ENCODE data around the gene ENTPD8. TPM values are rescaled to one million over a fixed set of nuclear protein-coding genes. Genes with fewer than 3 reads are reported as not detected.

ENTPD8 gene
- total RNA-seq, 1 experiment from 2014 or later = 5.4 TPM

GRCh38 chr9:137459601-137460362, 18.6 kb upstream of the ENTPD8 start:
- Histone ChIP-seq H3K4me1 (replicated peaks; ENCODE audit: insufficient read depth) (0 out of 2 replicates have a peak, but pooled peaks cover 4% of the 10 kb centered on the region), H2AFZ (peak overlapping the region; percentile 85), H3K27me3 (ENCODE audit: insufficient read depth, low read depth) (no peaks in the 10 kb centered on the region), H3K27ac (no peak overlapping the region), H3F3A (ENCODE audit: insufficient read depth, low read depth) (peaks cover 9% of the 10 kb centered on the region; the same call in 1 of the 2 replicates), H3K79me2 (ENCODE audit: low read depth) (0 out of 2 replicates have a peak, but pooled peaks cover 3% of the 10 kb centered on the region), H3K4me3 (peak overlapping the region; percentile 68; the same call in 1 of the 2 replicates), H3K4me2 (peak overlapping the region; percentile 82), H4K20me1 (ENCODE audit: insufficient read depth) (no peaks in the 10 kb centered on the region), H3K9me2 (ENCODE audit: insufficient read depth) (no peaks in the 10 kb centered on the region), H3K9me3 (ENCODE audit: insufficient read depth, low read depth) (no peaks in the 10 kb centered on the region), H3K36me3 (ENCODE audit: low read depth) (peaks cover 3% of the 10 kb centered on the region; the same call in 1 of the 2 replicates)
- ChIA-PET POLR2A (ENCODE audit: unreplicated experiment) (interaction anchor here (0.6 to 0.7 kb wide), 3 partner anchors 23 to 54 kb away, joined by 3 to 6 read pairs (median 4); no protein-coding TSS in a partner anchor), CTCF (interaction anchor here (0.5 kb wide), 1 partner anchor 194 kb away, joined by 3 read pairs; no protein-coding TSS in a partner anchor)
- no peak for TF ChIP-seq EZH2 (IDR thresholded peaks at IDR 0.05; ENCODE audit: low read depth)
- TF ChIP-seq CTCF (conservative IDR thresholded peaks at IDR 0.05) = no peak
- intact Hi-C loops (cut with micrococcal nuclease; ENCODE audit: unreplicated experiment) = loop anchor here (1.0 kb wide), 1 partner anchor 47 kb away; no protein-coding TSS in a partner anchor
- no peak for DNase-seq
- BruUV-seq (replicated peaks) = no TSS peak

GRCh38 chr9:137459152-137459600, 18.0 kb upstream of the ENTPD8 start, which contains the start of gene NSMF:
NSMF (minus strand) TSS chr9:137459334; CDS start chr9:137459102, 232 bp downstream.
- Histone ChIP-seq H3K36me3 (ENCODE audit: low read depth) (peaks cover 3% of the 10 kb centered on the region; the same call in 1 of the 2 replicates), H3K4me1 (replicated peaks; ENCODE audit: insufficient read depth) (0 out of 2 replicates have a peak, but pooled peaks cover 4% of the 10 kb centered on the region), H3K4me2 (peak within 1 kb of the TSS; percentile 82), H3K27me3 (ENCODE audit: insufficient read depth, low read depth) (no peaks in the 10 kb centered on the region), H4K20me1 (ENCODE audit: insufficient read depth) (no peaks in the 10 kb centered on the region), H2AFZ (peak within 1 kb of the TSS; percentile 85), H3K4me3 (peak within 1 kb of the TSS; percentile 68), H3F3A (ENCODE audit: insufficient read depth, low read depth) (peaks cover 9% of the 10 kb centered on the region; the same call in 1 of the 2 replicates), H3K27ac (no peak within 1 kb of the TSS), H3K79me2 (ENCODE audit: low read depth) (0 out of 2 replicates have a peak, but pooled peaks cover 3% of the 10 kb centered on the region), H3K9me3 (ENCODE audit: insufficient read depth, low read depth) (no peaks in the 10 kb centered on the region), H3K9me2 (ENCODE audit: insufficient read depth) (no peaks in the 10 kb centered on the region)
- TF ChIP-seq EZH2 (IDR thresholded peaks at IDR 0.05; ENCODE audit: low read depth) (no peak), CTCF (conservative IDR thresholded peaks at IDR 0.05) (no peak)
- peak; percentile 68 to 96 for DNase-seq
- BruUV-seq (replicated peaks) = no TSS peak
- ChIA-PET POLR2A (ENCODE audit: unreplicated experiment) (interaction anchor here (0.6 to 0.7 kb wide), 4 partner anchors 23 to 270 kb away, joined by 3 to 7 read pairs (median 5); no protein-coding TSS in a partner anchor), CTCF (interaction anchor here (0.5 kb wide), 1 partner anchor 194 kb away, joined by 3 read pairs; no protein-coding TSS in a partner anchor)
- intact Hi-C loops (cut with micrococcal nuclease; ENCODE audit: unreplicated experiment) = loop anchor here (1.0 kb wide), 1 partner anchor 47 kb away; no protein-coding TSS in a partner anchor

Data from PC-9 (cell line).